Effector CD8-positive, alpha-beta T cell (primary cell): Measurements from ENCODE around the gene NEAT1.
"Not testable (repeated sequence)": the region's sequence is repeated elsewhere in the genome, so short reads cannot be mapped to it uniquely, and the experiment has no call there.

Experiments used
- DNase-seq: peaks from one replicate; lab custom pipeline; 2025; lab: John Stamatoyannopoulos, UW

Gene NEAT1

GRCh38 chr11:65404638-65405339, 17.8 kb upstream of the NEAT1 start:
- DNase-seq = no peak

GRCh38 chr11:65410936-65411680, 11.5 kb upstream of the NEAT1 start:
- DNase-seq = no peak

- no peak for DNase-seq
Measured at GRCh38 chr11:65411681-65412070, 10.9 kb upstream of the NEAT1 start.

- no peak for DNase-seq
Measured at GRCh38 chr11:65412271-65413076, 10.1 kb upstream of the NEAT1 start.

GRCh38 chr11:65413077-65413664, 9.4 kb upstream of the NEAT1 start:
- not testable (repeated sequence) for DNase-seq

GRCh38 chr11:65414776-65415498, 7.7 kb upstream of the NEAT1 start:
- no peak for DNase-seq

GRCh38 chr11:65415499-65416340, 6.9 kb upstream of the NEAT1 start:
- no peak for DNase-seq

GRCh38 chr11:65416341-65416824, 6.2 kb upstream of the NEAT1 start:
- peak; percentile 89 for DNase-seq

- no peak for DNase-seq
Measured at GRCh38 chr11:65416841-65417701, 5.5 kb upstream of the NEAT1 start.

GRCh38 chr11:65417702-65418430, 4.7 kb upstream of the NEAT1 start:
- no peak for DNase-seq

- DNase-seq = no peak
Measured at GRCh38 chr11:65418431-65418680, 4.2 kb upstream of the NEAT1 start.

- peak; percentile 41 for DNase-seq
Measured at GRCh38 chr11:65418681-65419459, 3.7 kb upstream of the NEAT1 start.

GRCh38 chr11:65419460-65419771, 3.2 kb upstream of the NEAT1 start:
- no peak for DNase-seq

GRCh38 chr11:65419772-65420481, 2.7 kb upstream of the NEAT1 start:
- peak; percentile 35 for DNase-seq

GRCh38 chr11:65420506-65420905, 2.1 kb upstream of the NEAT1 start:
- no peak for DNase-seq

- DNase-seq = peak; percentile 69
Measured at GRCh38 chr11:65420979-65421793, 1.4 kb upstream of the NEAT1 start.
